ENCODE data around the gene ST7.

GRCh38 chr7:117014099-117014656 is 60.9 kb downstream of the ST7 start:
- TF ChIP-seq CTCF (IDR thresholded peaks at IDR 0.05; ENCODE audit: insufficient read depth, low read depth, low read length): no peak
- no peak for TF ChIP-seq EZH2 (IDR thresholded peaks at IDR 0.05; ENCODE audit: insufficient read depth, low read length)
